H9 (cell line): Measurements from ENCODE around the gene NRN1L. TPM values are rescaled to one million over a fixed set of nuclear protein-coding genes. Genes with fewer than 3 reads are reported as not detected.

Experiments used
- DNase-seq: peaks from one replicate; pipeline ENCODE4 v3.0.0-alpha.2; 2017
- H2AFZ ChIP-seq: one replicate; pipeline ENCODE4 v1.6.1; 2013; ENCODE audit warnings: mild to moderate bottlenecking, low read length, control low read depth, moderate library complexity
- H2AK5ac ChIP-seq: 2 replicates; pipeline ENCODE4 v1.6.1; 2013; ENCODE audit warnings: low read length, control low read depth, mixed read lengths; ENCODE audit not compliant: insufficient read length
- H2BK120ac ChIP-seq: one replicate; pipeline ENCODE4 v1.6.1; 2013; ENCODE audit warnings: low read depth, mild to moderate bottlenecking, low read length, control low read depth, inconsistent platforms; ENCODE audit not compliant: poor library complexity, severe bottlenecking
- H2BK12ac ChIP-seq: 2 replicates; pipeline ENCODE4 v1.6.1; 2013; ENCODE audit warnings: low read length, control low read depth, mixed read lengths, low read depth; ENCODE audit not compliant: insufficient read length
- H2BK15ac ChIP-seq: 2 replicates; pipeline ENCODE4 v1.6.1; 2013; ENCODE audit warnings: low read depth, low read length, control low read depth
- H2BK20ac ChIP-seq: one replicate; pipeline ENCODE4 v1.6.1; 2013; ENCODE audit warnings: low read depth, mild to moderate bottlenecking, low read length, control low read depth, inconsistent platforms; ENCODE audit not compliant: poor library complexity, severe bottlenecking
- H2BK5ac ChIP-seq: 2 replicates; pipeline ENCODE4 v1.6.1; 2013; ENCODE audit warnings: low read length, control low read depth, mixed read lengths; ENCODE audit not compliant: insufficient read length
- H3K14ac ChIP-seq: 2 replicates; pipeline ENCODE4 v1.6.1; 2013; ENCODE audit warnings: low read length, control low read depth; ENCODE audit not compliant: insufficient read depth
- H3K18ac ChIP-seq: 2 replicates; pipeline ENCODE4 v1.6.1; 2013; ENCODE audit warnings: low read depth, mild to moderate bottlenecking, mixed read lengths, low read length, control low read depth; ENCODE audit not compliant: insufficient read length
- H3K23ac ChIP-seq: 2 replicates; pipeline ENCODE4 v1.6.1; 2013; ENCODE audit warnings: low read length, control low read depth, mixed read lengths, low read depth; ENCODE audit not compliant: insufficient read length
- H3K23me2 ChIP-seq: 2 replicates; pipeline ENCODE4 v1.6.1; 2013; ENCODE audit warnings: low read depth, mild to moderate bottlenecking, mixed read lengths, low read length, control low read depth; ENCODE audit not compliant: insufficient read length, poor library complexity, severe bottlenecking
- H3K27ac ChIP-seq: 2 replicates; pipeline ENCODE4 v1.5.1; 2013; ENCODE audit warnings: low read length, control low read depth, mixed read lengths, low read depth; ENCODE audit not compliant: insufficient read length
- H3K27me3 ChIP-seq: 2 replicates; pipeline ENCODE4 v1.6.1; 2013; ENCODE audit warnings: low read length, control low read depth, inconsistent platforms; ENCODE audit not compliant: insufficient read depth
- H3K4ac ChIP-seq: 2 replicates; pipeline ENCODE4 v1.6.1; 2013; ENCODE audit warnings: low read depth, mild to moderate bottlenecking, control low read depth, inconsistent platforms, low read length, moderate library complexity
- H3K4me1 ChIP-seq: 2 replicates; pipeline ENCODE4 v1.6.1; 2013; ENCODE audit warnings: low read length, control low read depth, inconsistent platforms; ENCODE audit not compliant: insufficient read depth
- H3K4me2 ChIP-seq: 2 replicates; pipeline ENCODE4 v1.6.1; 2013; ENCODE audit warnings: low read length, control low read depth, mixed read lengths; ENCODE audit not compliant: insufficient read length, insufficient read depth
- H3K56ac ChIP-seq: 2 replicates; pipeline ENCODE4 v1.6.1; 2013; ENCODE audit warnings: low read depth, mild to moderate bottlenecking, mixed read lengths, low read length, control low read depth; ENCODE audit not compliant: insufficient read length
- H3K79me1 ChIP-seq: 2 replicates; pipeline ENCODE4 v1.6.1; 2013; ENCODE audit warnings: low read depth, mild to moderate bottlenecking, moderate library complexity, low read length, control low read depth, inconsistent platforms; ENCODE audit not compliant: insufficient read depth, poor library complexity, severe bottlenecking
- H3K79me2 ChIP-seq: 2 replicates; pipeline ENCODE4 v1.6.1; 2013; ENCODE audit warnings: low read length, control low read depth, inconsistent platforms; ENCODE audit not compliant: insufficient read depth
- H3K9ac ChIP-seq: 2 replicates; pipeline ENCODE4 v1.6.1; 2013; ENCODE audit warnings: low read length, control low read depth, mixed read lengths; ENCODE audit not compliant: insufficient read length; ENCODE audit errors: extremely low read depth
- H3K9me3 ChIP-seq: one replicate; pipeline ENCODE4 v1.6.1; 2013; ENCODE audit warnings: low read depth, low read length, inconsistent platforms; ENCODE audit not compliant: control insufficient read depth
- H3T11ph ChIP-seq: one replicate; pipeline ENCODE4 v1.6.1; 2013; ENCODE audit warnings: mild to moderate bottlenecking, low read length, control low read depth, inconsistent platforms
- H4K20me1 ChIP-seq: one replicate; pipeline ENCODE4 v1.6.1; 2013; ENCODE audit not compliant: control insufficient read depth, insufficient read length, insufficient read depth
- H4K5ac ChIP-seq: 2 replicates; pipeline ENCODE4 v1.6.1; 2013; ENCODE audit warnings: low read depth, mild to moderate bottlenecking, mixed read lengths, low read length, control low read depth; ENCODE audit not compliant: insufficient read length
- H4K8ac ChIP-seq: replicated peaks from 2 replicates; pipeline ENCODE4 v1.6.1; 2013; ENCODE audit warnings: low read length, control low read depth, mixed read lengths, low read depth; ENCODE audit not compliant: insufficient read length
- H4K91ac ChIP-seq: 2 replicates; pipeline ENCODE4 v1.6.1; 2013; ENCODE audit warnings: low read depth, mild to moderate bottlenecking, moderate library complexity, mixed read lengths, low read length, control low read depth; ENCODE audit not compliant: insufficient read length
- H3K27ac Mint-ChIP-seq, 3 experiments: 2 replicates in 2 of 3; 3 replicates in 1 of 3; pipeline ENCODE4 v1.8.0; 2020 to 2021; ENCODE audit warnings: mixed read lengths in 3 of 3, mild to moderate bottlenecking in 1 of 3, moderate library complexity in 1 of 3
- H3K27me3 Mint-ChIP-seq: 2 replicates; pipeline ENCODE4 v1.8.0; 2021; ENCODE audit warnings: low read depth, mild to moderate bottlenecking, moderate library complexity, mixed read lengths
- H3K36me3 Mint-ChIP-seq, 3 experiments: 2 replicates in 2 of 3; 3 replicates in 1 of 3; pipeline ENCODE4 v1.8.0; 2020 to 2021; ENCODE audit warnings: low read depth in 3 of 3, mixed read lengths in 3 of 3; ENCODE audit not compliant: insufficient read depth in 1 of 3
- H3K4me1 Mint-ChIP-seq, 2 experiments: 2 replicates each; pipeline ENCODE4 v1.8.0; 2020; ENCODE audit warnings: mixed read lengths in 2 of 2
- H3K4me3 Mint-ChIP-seq, 2 experiments: 2 replicates in 1 of 2; 3 replicates in 1 of 2; pipeline ENCODE4 v1.8.0; 2020 to 2021; ENCODE audit warnings: mild to moderate bottlenecking in 2 of 2, mixed read lengths in 2 of 2, moderate library complexity in 1 of 2
- H3K9me3 Mint-ChIP-seq, 2 experiments: 2 replicates in 1 of 2; 3 replicates in 1 of 2; pipeline ENCODE4 v1.8.0; 2020; ENCODE audit warnings: mild to moderate bottlenecking in 2 of 2, mixed read lengths in 2 of 2, moderate library complexity in 1 of 2
- CTCF ChIP-seq: fragments of 200-600 bp; sonication (generic); conservative IDR thresholded peaks from 3 replicates; pipeline ENCODE4 v1.8.0; 2021; ENCODE audit warnings: antibody characterized with exemption, mild to moderate bottlenecking
- WGBS: extraction: QIAGEN DNeasy Blood & Tissue Kit; methylation state at CpG from one replicate; pipeline ENCODE4 v1.1.7; 2013; ENCODE audit warnings: missing lambda C conversion rate, low lambda C conversion rate, mixed read lengths; ENCODE audit not compliant: insufficient read length; ENCODE audit errors: extremely low coverage; 5-methylcytosine and 5-hydroxymethylcytosine counted together
- total RNA-seq: library from RNA; stranded (reverse); gene quantifications from 2 replicates; pipeline ENCODE4 v1.2.1, GENCODE V29; 2021

NRN1L gene
- total RNA-seq, 1 experiment from 2014 or later, result 2.0 TPM

- H3T11ph ChIP-seq, result no peak overlapping the region
- no peak overlapping the region for H3K23ac ChIP-seq
- H2BK12ac ChIP-seq, result no peak overlapping the region
- no peak overlapping the region for H4K5ac ChIP-seq
- no peak overlapping the region for H2AK5ac ChIP-seq
- no CpG with 5 or more reads among the region's 10 CpGs for WGBS
- Mint-ChIP-seq H3K4me3 (peak overlapping the region in 1 of 2 experiments; percentile 57; a peak in 1 of 5 replicates), H3K27me3 (no peaks in the 10 kb centered on the region), H3K27ac (peak overlapping the region in 1 of 3 experiments; percentile 81; a peak in 1 of 7 replicates), H3K36me3 (peaks cover 9 to 27% (median 20%) of the 10 kb centered on the region in 3 experiments; a peak in 6 of 7 replicates), H3K4me1 (peaks cover 37 to 46% of the 10 kb centered on the region in 2 experiments), H3K9me3 (no peaks in the 10 kb centered on the region)
- H2AFZ ChIP-seq, result no peak overlapping the region
- no peaks in the 10 kb centered on the region for H4K20me1 ChIP-seq
- H2BK5ac ChIP-seq, result no peak overlapping the region
- no peak for TF ChIP-seq CTCF
- H3K23me2 ChIP-seq, result no peaks in the 10 kb centered on the region
- no peak overlapping the region for H3K4me2 ChIP-seq
- H3K9ac ChIP-seq, result no peak overlapping the region
- H3K9me3 ChIP-seq, result no peaks in the 10 kb centered on the region
- peaks cover 6% of the 10 kb centered on the region; the same call in 1 of the 2 replicates for H3K4me1 ChIP-seq
- no peaks in the 10 kb centered on the region for H3K27me3 ChIP-seq
- no peak overlapping the region for H3K18ac ChIP-seq
- H2BK20ac ChIP-seq, result no peak overlapping the region
- no peak overlapping the region for H3K56ac ChIP-seq
- H3K79me1 ChIP-seq, result peaks cover 2% of the 10 kb centered on the region
- H3K27ac ChIP-seq, result no peak overlapping the region
- no peak overlapping the region for H2BK120ac ChIP-seq
- H4K8ac ChIP-seq, result no peak overlapping the region
- no peak overlapping the region for H3K4ac ChIP-seq
- DNase-seq, result no peak
- H3K14ac ChIP-seq, result no peak overlapping the region; the same call in 1 of the 2 replicates
- no peak overlapping the region for H2BK15ac ChIP-seq
- H3K79me2 ChIP-seq, result peaks cover 46% of the 10 kb centered on the region; the same call in 1 of the 2 replicates
- no peak overlapping the region for H4K91ac ChIP-seq
These were observed 28.9 kb upstream of the NRN1L start for GRCh38 chr16:67855789-67856188.
